GM18498 (cell line): ENCODE data around the gene ITGA7.

Source experiments
- ATAC-seq: cut with Tn5 transposase; IDR thresholded peaks from one replicate; pipeline ENCODE4 v1.9.1; 2021; ENCODE audit warnings: mild to moderate bottlenecking, moderate library complexity; ENCODE audit not compliant: unreplicated experiment

Gene ITGA7

GRCh38 chr12:55703901-55704761, 3.6 kb downstream of the ITGA7 start:
- ATAC-seq: no peak

DNA sequence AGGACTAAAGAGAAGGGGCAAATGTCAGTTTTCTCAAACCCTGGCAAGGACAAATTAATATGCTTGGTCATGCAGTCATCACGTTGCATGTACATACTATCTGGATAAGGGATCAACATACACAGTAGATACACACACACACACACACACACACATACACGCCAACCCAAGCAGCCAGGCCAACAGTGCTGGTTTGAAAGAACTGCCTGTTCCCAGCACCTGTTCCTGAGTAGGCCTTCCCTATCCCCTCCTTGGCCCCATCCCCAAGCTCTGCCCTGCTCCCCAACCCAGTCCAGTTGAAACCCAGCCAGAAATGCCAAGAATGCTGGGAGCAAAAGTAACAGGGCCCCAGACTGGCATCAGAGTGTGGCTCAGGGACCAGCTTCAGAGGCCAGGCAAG, 4.4 kb downstream of the ITGA7 start:
- ATAC-seq: no peak

DNA sequence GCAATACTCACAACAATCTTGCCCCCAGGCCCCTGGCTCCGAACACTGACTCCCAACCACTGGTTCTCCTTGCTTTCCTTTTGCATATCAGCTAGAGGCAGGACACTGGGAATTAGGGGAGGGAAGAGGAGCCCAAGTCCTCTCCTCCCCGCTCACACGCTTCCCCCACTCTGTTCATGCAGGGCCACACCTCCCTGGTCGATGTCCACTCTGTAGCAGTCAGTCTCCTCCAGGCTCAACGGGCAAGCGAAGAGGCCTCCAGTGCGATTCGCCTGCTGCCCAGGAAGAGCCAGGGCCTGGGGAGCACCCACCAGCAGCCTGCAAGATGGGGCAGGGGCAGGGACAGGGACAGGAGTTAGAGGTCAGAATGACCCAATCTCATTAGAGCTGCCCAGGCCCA, 4.8 kb downstream of the ITGA7 start:
- ATAC-seq: no peak

GRCh38 chr12:55700255-55701018, 7.3 kb downstream of the ITGA7 start:
- no peak for ATAC-seq

- no peak for ATAC-seq
Observed at GRCh38 chr12:55699471-55700055, 8.1 kb downstream of the ITGA7 start.

DNA sequence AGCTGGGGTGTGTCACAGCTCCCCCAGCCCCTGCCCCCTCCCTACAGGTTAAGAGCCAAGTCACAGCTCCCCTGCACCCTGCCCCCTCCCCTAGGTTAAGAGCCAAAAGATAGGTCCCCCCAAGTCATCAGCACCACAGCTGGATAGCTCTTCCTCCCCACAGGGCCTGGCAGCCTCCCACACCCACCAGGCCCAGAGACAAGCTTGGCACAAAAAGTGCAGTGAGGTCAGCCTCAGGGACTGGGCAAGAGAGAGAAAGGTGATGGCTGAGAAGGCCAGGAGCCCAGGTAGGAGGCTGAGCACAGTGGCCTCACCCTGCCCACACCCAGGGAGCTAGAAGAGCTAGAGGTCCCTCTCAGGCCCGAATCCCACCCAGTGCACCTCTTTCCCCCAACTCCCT, 8.7 kb downstream of the ITGA7 start:
- no peak for ATAC-seq

GRCh38 chr12:55698241-55698955, 9.3 kb downstream of the ITGA7 start:
- ATAC-seq: no peak

DNA sequence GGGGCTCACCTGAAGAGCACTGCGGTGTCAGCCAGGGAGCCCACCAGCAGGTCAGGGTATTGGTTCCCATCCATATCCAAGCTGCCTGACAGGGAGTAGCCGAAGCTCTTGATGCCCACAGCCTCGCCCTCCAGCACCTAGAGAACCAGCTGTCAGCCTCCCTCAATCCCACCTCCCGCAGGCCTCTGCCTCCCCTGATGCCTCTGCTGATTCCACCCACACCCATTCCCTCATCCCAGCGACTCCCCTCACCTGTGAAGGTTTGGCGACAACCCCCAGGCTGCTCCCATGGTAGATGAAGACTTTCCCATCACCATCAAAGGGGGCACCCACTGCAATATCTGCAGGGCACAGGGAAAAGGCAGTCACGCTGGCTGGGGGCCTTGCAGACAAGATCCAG, 10.0 kb downstream of the ITGA7 start:
- no peak for ATAC-seq

DNA sequence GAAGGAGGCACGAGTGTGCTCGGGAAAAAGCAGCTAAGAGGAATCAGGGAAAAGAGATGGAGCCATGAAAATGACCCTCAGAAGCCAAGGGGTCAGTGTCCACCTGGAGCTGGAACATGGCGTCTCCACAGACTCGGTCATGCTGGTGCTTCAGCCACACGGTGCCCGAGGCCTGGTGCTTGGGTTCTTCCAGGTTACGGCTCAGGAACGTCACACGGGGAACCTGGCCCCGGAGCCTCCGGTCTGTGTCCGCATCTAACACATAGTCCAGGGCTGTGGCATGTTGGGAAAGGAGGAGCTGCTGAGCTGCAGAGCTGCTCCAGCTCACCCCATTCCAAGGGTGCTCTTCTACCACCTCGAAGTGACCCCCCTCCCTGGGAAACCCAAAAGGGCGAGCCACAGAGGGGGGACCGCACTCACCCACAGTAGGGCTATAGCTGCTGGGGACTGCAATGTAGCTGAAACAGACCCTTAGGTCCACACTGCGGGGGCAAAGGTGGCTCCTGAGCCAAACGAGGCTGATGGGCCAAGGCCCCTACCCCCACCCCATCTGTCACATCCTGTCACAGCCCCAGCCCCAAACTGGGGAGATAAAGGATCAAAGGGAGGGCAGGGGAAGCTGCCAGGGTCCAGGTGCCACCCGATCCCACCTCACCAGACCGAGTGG, 10.8 kb downstream of the ITGA7 start:
- no peak for ATAC-seq

GRCh38 chr12:55696141-55696540, 11.6 kb downstream of the ITGA7 start:
- ATAC-seq: no peak

GRCh38 chr12:55695349-55695748, 12.4 kb downstream of the ITGA7 start:
- ATAC-seq: no peak

GRCh38 chr12:55694651-55695050, 13.1 kb downstream of the ITGA7 start:
- ATAC-seq: no peak

GRCh38 chr12:55694188-55694515, 13.6 kb downstream of the ITGA7 start:
- no peak for ATAC-seq

GRCh38 chr12:55693323-55694187, 14.1 kb downstream of the ITGA7 start:
- no peak for ATAC-seq

DNA sequence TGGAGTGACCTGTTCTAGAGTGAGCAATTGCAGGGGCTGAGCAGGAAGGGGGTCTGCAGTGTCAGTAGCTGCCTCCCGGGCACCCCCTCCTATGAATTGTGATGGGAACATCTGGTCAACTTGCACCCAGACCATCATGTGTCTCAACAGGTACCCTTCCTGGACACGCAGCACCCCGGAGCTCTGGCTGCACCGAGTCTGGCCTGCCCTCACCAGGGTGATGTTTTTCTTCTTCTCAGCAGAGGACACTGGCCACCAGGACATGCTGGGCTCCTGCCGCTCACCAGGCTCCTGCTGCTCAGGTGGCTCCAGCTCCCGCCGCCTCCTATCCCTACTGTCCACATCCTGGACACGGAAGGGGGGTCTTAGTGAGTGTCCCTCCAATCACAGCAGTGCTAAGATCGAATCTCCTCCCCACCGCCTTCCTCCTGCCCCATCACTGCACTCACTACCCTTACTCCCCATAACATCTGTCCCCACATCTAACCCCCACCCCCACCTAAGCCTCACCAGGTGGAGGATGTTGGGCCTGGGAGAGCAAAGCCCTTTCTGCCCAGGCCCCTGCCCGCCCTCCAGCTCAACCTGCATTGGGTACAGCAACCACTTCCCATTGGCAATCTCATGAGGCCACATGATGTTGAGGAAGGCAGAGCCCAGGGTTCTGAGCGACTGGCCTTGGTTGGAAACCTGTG, 14.9 kb downstream of the ITGA7 start:
- ATAC-seq: no peak

- ATAC-seq: no peak
Observed at GRCh38 chr12:55688716-55689655, 18.7 kb downstream of the ITGA7 start.

DNA sequence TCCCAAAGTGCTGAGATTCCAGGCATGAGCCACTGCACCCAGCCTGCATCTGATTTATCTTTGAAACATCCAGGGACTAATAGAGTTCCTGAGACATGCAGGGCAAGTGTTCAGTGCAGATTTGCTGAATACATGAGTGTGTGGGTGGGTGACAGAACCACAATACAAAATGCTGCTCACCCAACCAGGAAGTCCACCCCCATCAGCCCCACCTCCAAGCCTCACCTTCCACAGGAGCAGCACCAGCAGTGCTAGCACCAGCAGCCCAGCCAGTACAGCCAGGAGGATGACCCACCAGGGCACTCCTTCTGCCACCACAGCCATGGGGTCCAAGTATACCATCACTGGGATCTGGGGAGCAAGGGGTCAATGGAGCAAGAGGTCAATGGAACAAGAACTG, 20.0 kb downstream of the ITGA7 start:
- ATAC-seq: peak; percentile 78

DNA sequence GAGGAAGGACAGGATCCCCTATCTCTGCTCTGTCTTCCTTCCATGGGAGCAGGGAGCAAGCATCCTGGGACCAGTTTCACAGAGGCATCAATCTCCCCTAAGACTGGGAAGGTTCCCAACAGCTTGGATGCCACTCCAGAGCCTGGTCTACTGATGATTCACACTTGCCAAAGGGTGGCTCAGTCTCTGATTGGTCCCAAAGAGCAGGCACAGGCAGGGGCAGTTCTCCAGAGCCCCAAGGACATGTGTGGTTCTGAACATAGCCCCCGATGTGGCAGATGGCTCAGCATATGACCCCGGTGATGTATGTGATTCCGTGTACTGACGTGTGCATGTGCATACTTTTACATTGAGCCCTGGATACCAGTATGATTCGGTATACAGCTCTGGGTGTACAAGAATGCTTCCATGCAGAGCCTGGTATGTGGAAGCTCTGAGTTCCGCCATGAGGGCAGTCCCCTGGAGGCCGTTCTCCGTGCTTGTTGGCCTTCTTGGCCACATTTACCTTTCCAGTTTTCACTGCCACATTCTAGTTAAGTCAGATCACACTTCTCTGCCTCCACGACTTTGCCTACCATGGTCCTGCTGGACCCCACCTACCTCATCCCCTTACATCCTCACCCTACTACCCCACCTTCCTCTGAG, 21.2 kb downstream of the ITGA7 start:
- no peak for ATAC-seq
